NCI-H460 (cell line): ENCODE results near the gene BUD31. TPM values are rescaled to one million over a fixed set of nuclear protein-coding genes. Genes with fewer than 3 reads are reported as not detected.
"Not testable (repeated sequence)": the region's sequence is repeated elsewhere in the genome, so short reads cannot be mapped to it uniquely, and the experiment has no call there.

ENCODE experiments used
- DNase-seq: peaks from one replicate; pipeline ENCODE4 v3.0.0-alpha.2; 2016; ENCODE audit warnings: low read depth; ENCODE audit errors: extremely low read depth
- total RNA-seq: library from RNA; depleted of rRNA; stranded (reverse); fragments of >200 nt; shearing (Covaris generic); gene quantifications from 2 replicates; pipeline ENCODE4 v1.2.3, GENCODE V29; 2014

Gene BUD31
- total RNA-seq, 1 experiment from 2014 or later: 220 TPM

DNA sequence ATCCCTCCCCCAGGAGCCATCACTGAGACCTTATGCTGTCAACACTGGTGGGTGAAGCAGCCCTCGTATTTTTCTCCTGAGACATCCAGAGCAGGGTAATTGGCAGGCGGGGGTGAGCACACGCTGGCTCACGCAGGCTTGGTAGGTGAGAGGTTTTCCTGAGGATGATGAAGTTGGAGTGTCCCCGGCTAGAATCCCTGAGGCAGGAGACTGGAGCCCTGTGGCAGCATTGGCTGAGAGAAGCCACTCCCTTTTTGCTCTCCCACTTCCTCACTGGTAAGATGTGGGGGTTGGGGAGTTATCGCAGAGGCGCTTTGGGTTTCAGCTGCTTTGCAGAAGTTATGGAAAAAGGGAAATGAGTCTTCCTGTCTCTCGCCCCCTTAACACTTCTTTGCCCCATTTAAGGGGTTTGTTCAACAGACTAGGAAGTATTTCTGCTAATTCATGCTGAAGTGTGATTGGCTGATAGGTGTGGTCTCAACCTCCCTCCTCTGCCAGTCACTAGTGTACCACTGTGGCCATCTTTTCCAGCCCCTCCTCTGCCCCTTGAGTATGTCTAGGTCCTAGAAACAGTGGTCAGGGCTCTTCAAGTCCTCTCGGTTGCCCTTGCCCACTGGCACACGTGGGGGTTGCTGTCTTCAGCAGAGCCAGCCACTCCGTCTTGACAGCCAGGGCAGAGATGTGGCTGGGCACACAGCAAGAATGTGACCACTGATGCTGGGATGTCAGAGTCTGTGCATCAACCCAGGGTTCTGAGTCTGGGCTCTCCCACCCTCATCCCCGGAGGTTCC lies 28.5 kb upstream of the BUD31 start:
- DNase-seq: no peak

DNA sequence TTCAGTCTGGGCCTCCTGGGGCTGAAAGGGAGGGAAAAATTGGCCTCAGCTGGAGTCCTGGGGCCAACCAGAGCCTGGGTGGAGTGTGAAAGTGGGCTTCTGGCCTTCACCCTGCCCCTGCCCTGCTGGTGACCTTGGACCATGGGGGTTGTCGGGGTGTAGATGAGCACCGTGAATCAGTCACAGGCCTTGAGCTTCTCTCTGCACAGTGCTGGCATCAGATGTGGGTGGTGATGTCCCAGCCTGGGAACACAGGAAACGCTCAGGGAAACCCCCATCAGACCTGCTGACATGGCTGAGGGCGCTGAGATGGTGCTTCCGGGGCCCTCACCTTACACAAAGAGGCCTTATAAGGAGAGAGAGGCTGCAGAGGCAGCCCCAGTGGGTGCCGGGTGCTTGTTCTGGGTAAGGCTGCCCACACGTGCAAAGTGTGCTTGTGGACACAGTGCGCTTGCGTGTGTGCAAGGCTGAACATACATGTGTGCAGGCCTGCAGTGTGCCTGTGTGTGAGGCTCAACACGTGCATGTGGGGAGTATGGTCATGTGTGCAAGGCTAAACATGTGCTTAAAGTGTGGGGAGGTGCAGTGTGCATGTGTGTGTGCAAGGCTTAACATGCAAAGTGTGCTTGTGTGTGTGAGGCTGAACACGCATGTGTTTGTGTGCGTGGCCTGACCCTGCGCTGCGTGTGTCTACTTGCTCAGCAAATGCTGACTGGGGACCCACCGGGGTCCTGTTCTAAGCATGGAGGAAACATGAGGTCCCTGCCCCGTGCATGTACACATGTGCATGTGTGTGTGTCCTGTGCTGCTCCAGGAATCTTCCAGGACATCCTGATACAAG lies 27.7 kb upstream of the BUD31 start:
- DNase-seq: no peak

DNA sequence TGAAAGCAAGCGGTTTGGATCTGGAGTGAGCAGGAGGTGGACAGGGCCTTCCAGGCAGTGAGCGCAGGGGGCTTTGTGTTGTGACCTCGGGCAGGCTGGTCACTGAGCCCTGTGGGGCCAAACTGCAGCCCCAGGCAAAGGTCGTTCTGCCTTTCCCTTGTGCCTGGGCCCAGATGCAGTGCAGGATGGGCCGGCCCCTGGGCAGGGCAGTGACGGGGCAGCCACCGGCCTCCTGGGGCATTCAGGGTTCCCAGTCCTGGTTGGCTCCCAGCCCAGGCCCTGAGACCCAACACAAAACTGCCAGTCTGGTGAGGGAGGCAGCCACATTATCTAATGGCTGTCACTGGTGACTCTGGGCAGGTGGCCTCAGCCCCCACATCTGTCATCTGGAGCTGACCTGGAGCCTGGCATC lies 27.1 kb upstream of the BUD31 start:
- no peak for DNase-seq

GRCh38 chr7:99383203-99383602 lies 25.6 kb upstream of the BUD31 start:
- no peak for DNase-seq

- no peak for DNase-seq
Observed at GRCh38 chr7:99383791-99384370, 24.9 kb upstream of the BUD31 start.

DNA sequence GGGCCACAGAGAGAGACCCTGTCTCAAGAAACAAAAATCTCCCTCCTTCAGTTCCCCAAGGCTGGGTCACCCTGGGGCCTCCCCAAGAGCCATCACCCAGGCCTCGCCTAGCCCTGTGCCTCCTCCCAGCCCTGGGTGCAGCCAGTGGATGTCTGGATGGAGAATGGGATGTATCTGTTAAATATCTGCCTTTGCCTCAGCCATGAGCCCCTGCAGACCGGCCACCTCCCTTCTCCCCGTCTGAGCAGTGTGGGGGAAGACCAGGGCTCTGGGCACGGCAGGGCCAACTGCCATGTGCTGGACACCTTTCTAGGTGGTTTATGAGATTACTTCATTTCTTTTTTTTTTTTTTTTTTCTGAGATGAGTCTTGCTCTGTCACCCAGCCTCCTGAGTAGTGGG lies 24.2 kb upstream of the BUD31 start:
- no peak for DNase-seq

- no peak for DNase-seq
Observed at GRCh38 chr7:99385564-99385963, 23.2 kb upstream of the BUD31 start.

DNA sequence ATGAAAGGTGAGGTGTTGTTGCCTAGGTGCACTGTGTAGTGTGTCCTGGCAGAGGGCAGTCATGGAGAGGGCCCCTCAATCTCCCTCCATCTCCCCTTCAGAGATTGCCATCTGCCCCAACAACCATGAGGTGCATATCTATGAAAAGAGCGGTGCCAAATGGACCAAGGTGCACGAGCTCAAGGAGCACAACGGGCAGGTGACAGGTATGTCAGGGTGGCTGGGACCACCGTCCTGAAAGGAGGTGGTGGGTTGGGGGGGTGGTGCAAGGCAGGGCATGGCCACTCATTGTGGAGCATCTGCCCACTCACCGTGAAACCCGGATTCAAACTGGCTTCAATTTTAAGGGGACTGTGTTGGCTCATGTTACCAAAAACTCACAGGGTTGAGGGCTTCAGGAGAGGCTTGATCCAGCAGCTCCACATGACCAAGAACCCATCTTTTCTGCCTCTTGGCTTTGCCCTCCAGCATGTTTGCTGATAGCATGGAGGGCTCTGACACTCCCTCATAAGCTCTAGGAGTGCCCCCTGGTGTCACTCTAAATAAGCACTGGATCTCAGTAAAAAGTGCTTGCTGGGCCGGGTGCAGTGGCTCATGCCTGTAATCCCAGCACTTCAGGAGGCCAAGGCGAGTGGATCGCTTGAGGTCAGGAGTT lies 22.1 kb upstream of the BUD31 start:
- DNase-seq: peak; percentile 47

DNA sequence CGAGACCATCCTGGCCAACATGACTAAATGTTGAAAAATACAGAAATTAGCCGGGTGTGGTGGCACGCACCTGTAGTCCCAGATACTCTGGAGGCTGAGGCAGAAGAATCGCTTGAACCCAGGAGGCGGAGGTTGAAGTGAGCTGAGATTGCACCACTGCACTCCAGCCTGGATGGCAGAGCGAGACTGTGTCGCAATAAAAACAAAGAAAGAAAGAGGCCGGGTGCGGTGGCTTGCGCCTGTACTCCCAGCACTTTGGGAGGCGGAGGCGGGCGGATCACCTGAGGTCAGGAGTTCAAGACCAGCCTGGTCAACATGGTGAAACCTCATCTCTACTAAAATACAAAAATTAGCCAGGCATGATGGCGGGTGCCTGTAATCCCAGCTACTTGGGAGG lies 21.5 kb upstream of the BUD31 start:
- not testable (repeated sequence) for DNase-seq

DNA sequence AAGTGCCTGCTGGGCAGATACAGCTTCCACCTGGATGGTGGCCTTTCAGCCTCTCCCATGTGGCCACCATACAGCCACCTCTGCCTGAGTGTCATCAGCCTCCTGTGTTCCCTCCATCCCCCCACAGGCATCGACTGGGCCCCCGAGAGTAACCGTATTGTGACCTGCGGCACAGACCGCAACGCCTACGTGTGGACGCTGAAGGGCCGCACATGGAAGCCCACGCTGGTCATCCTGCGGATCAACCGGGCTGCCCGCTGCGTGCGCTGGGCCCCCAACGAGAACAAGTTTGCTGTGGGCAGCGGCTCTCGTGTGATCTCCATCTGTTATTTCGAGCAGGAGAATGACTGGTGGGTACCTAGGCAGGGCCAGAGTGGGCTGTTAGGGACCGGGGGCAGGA lies 20.9 kb upstream of the BUD31 start:
- DNase-seq: no peak

DNA sequence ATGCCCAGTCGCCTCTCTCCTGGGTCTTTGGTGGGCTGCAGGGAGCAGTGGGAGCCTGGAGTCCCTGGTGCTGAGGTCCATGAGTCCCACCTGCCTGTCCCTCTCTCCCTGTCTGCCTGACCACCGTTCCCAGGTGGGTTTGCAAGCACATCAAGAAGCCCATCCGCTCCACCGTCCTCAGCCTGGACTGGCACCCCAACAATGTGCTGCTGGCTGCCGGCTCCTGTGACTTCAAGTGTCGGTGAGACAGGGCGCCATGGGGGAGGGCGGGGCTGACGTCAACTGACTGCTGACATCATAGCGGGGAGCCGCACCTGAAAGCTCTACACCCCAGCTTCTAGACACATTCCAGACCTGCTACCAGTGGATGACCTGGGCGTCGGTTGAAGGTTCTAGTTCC lies 19.0 kb upstream of the BUD31 start:
- no peak for DNase-seq

- DNase-seq: no peak
Observed at GRCh38 chr7:99390941-99391602, 17.7 kb upstream of the BUD31 start.

DNA sequence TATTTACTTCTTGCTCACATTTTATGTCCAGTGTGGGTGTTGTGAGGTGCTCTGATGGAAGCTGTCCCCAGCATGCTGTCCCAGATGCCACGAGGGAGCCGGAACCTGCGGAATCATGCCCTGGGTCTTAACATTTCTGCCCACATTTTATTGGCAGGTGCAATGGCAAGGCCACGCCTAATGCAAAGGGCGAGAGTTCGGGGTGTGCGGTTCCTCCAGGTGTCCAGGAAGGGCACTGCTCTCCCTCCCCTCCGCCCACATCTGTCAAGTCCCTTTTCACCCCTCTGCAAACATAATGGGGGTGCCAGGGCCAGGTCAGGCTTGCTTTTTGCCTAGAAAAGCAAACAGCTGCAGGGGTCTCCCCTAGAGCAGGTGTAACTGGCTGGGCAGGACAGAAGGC lies 16.7 kb upstream of the BUD31 start:
- DNase-seq: no peak

DNA sequence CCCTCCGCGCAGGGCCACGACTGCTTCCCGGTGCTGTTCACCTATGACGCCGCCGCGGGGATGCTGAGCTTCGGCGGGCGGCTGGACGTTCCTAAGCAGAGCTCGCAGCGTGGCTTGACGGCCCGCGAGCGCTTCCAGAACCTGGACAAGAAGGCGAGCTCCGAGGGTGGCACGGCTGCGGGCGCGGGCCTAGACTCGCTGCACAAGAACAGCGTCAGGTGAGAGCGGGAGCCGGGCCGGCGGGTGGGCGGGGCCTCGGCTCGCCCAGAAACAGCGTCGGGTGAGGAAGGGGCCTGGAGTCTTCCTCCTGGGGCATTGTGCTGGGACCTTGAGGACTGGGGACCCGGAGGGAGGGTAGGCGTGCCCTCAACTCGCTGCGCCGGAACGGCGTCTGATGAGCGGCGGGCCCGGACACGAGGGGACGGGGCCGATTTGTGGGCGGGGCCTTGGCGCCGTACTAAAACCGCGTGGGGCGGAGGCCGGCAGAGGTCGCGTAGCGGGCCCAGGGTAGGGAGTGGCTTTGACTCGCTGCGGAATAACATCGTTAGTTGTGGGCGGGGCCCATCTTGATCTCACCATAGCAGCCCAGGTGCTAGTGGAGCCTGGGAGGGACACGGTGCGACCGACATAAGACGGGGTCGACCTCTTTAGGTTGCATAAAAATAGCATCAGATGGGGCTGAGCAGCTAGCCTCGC lies 16.0 kb upstream of the BUD31 start:
- DNase-seq: no peak

- DNase-seq: no peak
Observed at GRCh38 chr7:99393355-99394187, 15.2 kb upstream of the BUD31 start.

- no peak for DNase-seq
Observed at GRCh38 chr7:99394188-99394502, 14.6 kb upstream of the BUD31 start.

DNA sequence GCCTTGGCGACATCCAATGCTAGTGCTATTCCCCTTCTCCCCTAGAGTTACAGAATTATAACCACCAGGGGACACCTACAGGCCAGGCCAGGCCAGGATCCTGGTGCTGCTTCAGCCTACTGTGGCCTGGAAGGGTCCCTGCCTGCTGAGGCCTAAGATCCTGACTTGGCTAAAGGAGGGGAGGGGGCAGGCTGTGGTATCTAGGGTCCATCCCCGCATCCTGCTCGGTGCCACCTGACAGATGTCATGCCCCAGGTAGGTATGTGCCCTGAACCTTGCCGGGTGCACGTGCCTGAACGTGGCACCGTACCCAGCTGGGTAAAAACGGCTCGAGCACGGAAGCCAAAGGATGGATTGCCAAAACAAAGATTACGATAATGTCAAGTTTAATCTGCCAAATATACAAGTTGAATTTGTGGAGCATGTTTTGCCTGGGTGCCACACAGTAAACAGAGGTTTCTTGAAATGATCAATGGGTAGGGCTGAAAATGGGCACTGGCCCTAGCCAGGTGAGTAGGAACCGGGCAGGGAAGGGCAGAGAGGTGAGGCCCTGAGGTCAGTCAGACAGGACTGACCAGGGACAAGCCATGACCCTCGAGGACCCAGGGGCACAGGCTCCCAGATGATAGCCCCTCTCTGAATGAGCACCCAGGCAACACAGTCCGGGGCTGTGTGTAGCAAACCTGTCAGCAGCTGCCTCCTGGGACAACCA lies 13.0 kb upstream of the BUD31 start:
- DNase-seq: no peak

- no peak for DNase-seq
Observed at GRCh38 chr7:99396418-99397296, 12.1 kb upstream of the BUD31 start.
